Tibial nerve (tissue), 4 donors: ENCODE measurements around the gene TYRO3. TPM values are rescaled to one million over a fixed set of nuclear protein-coding genes. Genes with fewer than 3 reads are reported as not detected.

Experiments used
- DNase-seq, 2 donors: peaks; one replicate each; pipeline ENCODE4 v3.0.0-alpha.2; 2019; ENCODE audit warnings: low spot score in 2 of 2
- H3K27ac ChIP-seq, 4 donors: fragments of 200-600 bp; sonication (generic) in 3 of 4; one replicate each; pipeline ENCODE4 v1.5.1; 2017 to 2019; ENCODE audit warnings: mild to moderate bottlenecking in 1 of 4
- H3K27me3 ChIP-seq, 2 donors: fragments of 200-600 bp; sonication (generic) in 1 of 2; one replicate each; pipeline versions ENCODE4 v1.5.1 to v1.6.0; 2017 to 2019
- H3K36me3 ChIP-seq, 3 donors: fragments of 200-600 bp; sonication (generic); one replicate each; pipeline ENCODE4 v1.5.1; 2018 to 2019
- H3K4me1 ChIP-seq, 4 donors: fragments of 200-600 bp; sonication (generic) in 3 of 4; one replicate each; pipeline ENCODE4 v1.5.1; 2017 to 2019
- H3K4me3 ChIP-seq, 4 donors: fragments of 200-600 bp; sonication (generic) in 3 of 4; one replicate each; pipeline ENCODE4 v1.5.1; 2017 to 2019; ENCODE audit warnings: mild to moderate bottlenecking in 1 of 4, moderate library complexity in 1 of 4
- H3K9me3 ChIP-seq, 4 donors: fragments of 200-600 bp; sonication (generic) in 3 of 4; one replicate each; pipeline ENCODE4 v1.5.1; 2017 to 2019
- CTCF ChIP-seq, 5 experiments: fragments of 200-600 bp in 3 of 5; fragments of 450-650 bp in 2 of 5; sonication (generic) in 3 of 5; IDR thresholded peaks; one replicate each; pipeline ENCODE4 v1.5.1; 2016 to 2019; ENCODE audit warnings: antibody characterized with exemption in 5 of 5, mild to moderate bottlenecking in 3 of 5, moderate library complexity in 2 of 5
- EP300 ChIP-seq, 2 donors: sonication (generic); formaldehyde crosslinking; IDR thresholded peaks; one replicate each; pipeline ENCODE4 v1.6.1; 2017; ENCODE audit warnings: antibody characterized with exemption in 2 of 2, mild to moderate bottlenecking in 1 of 2
- POLR2A ChIP-seq, 2 donors: fragments of 450-650 bp; IDR thresholded peaks; one replicate each; pipeline ENCODE4 v1.6.1; 2017; ENCODE audit warnings: antibody characterized with exemption in 2 of 2, mild to moderate bottlenecking in 2 of 2, moderate library complexity in 2 of 2
- WGBS, 2 donors: methylation state at CpG; one replicate each; pipeline ENCODE4 v1.1.5; 2018; 5-methylcytosine and 5-hydroxymethylcytosine counted together
- total RNA-seq, 4 donors: library from RNA; depleted of rRNA; stranded (reverse); fragments of >200 nt; gene quantifications; one replicate each; pipeline ENCODE4 v1.1.0, GENCODE V29; 2016

Gene TYRO3
- total RNA-seq, 4 donors from 2014 or later = 21.0 to 28.5 (median 23.9) TPM

- Histone ChIP-seq H3K9me3 (no peaks in the 10 kb centered on the region), H3K4me3 (no peak overlapping the region), H3K36me3 (peaks cover 0 to 21% (median 0%) of the 10 kb centered on the region in 3 donors), H3K4me1 (peaks cover 0 to 69% (median 19%) of the 10 kb centered on the region in 4 donors), H3K27ac (peak overlapping the region in 3 of 4 donors; percentile 19 to 88 (median 79)), H3K27me3 (no peaks in the 10 kb centered on the region)
- TF ChIP-seq EP300 (IDR thresholded peaks at IDR 0.05) (no peak), POLR2A (IDR thresholded peaks at IDR 0.05) (no peak), CTCF (IDR thresholded peaks at IDR 0.05) (no peak)
- DNase-seq = no peak
- 49 to 51% methylated on average over 5 of the region's 5 CpGs for WGBS, 2 donors
Observed at GRCh38 chr15:41562244-41562643, 3.2 kb downstream of the TYRO3 start.

GRCh38 chr15:41562784-41563198 is 3.8 kb downstream of the TYRO3 start:
- no peaks in the 10 kb centered on the region for H3K9me3 ChIP-seq
- no peak overlapping the region for H3K4me3 ChIP-seq
- H3K36me3 ChIP-seq = peaks cover 0 to 23% (median 0%) of the 10 kb centered on the region in 3 donors
- H3K4me1 ChIP-seq = peaks cover 0 to 69% (median 18%) of the 10 kb centered on the region in 4 donors
- WGBS, 2 donors = 40 to 63% methylated on average over 4 of the region's 4 CpGs
- peak overlapping the region in 2 of 4 donors; percentile 79 to 88 for H3K27ac ChIP-seq
- no peak for DNase-seq
- TF ChIP-seq POLR2A (IDR thresholded peaks at IDR 0.05) = no peak
- no peak for TF ChIP-seq CTCF (IDR thresholded peaks at IDR 0.05)
- H3K27me3 ChIP-seq = no peaks in the 10 kb centered on the region

- no peak overlapping the region for H3K4me3 ChIP-seq
- H3K27me3 ChIP-seq = no peaks in the 10 kb centered on the region
- DNase-seq = no peak
- 23 to 28% methylated on average over 6 to 7 of the region's 7 CpGs for WGBS, 2 donors
- TF ChIP-seq EP300 (IDR thresholded peaks at IDR 0.05) = peak in 1 of 2 donors; percentile 21
- no peak for TF ChIP-seq POLR2A (IDR thresholded peaks at IDR 0.05)
- H3K4me1 ChIP-seq = peaks cover 0 to 74% (median 14%) of the 10 kb centered on the region in 4 donors
- no peaks in the 10 kb centered on the region for H3K9me3 ChIP-seq
- H3K27ac ChIP-seq = peak overlapping the region in 1 of 4 donors; percentile 41
- peaks cover 0 to 24% (median 0%) of the 10 kb centered on the region in 3 donors for H3K36me3 ChIP-seq
Observed at GRCh38 chr15:41564286-41564959, 5.4 kb downstream of the TYRO3 start.

- DNase-seq = no peak
- WGBS, 2 donors = 76 to 86% methylated on average over 8 of the region's 8 CpGs
Observed at GRCh38 chr15:41564960-41565502, 6.0 kb downstream of the TYRO3 start.

GRCh38 chr15:41565702-41566101 is 6.7 kb downstream of the TYRO3 start:
- H3K27me3 ChIP-seq = no peaks in the 10 kb centered on the region
- peaks cover 0 to 36% (median 0%) of the 10 kb centered on the region in 3 donors for H3K36me3 ChIP-seq
- TF ChIP-seq EP300 (IDR thresholded peaks at IDR 0.05) (no peak), CTCF (IDR thresholded peaks at IDR 0.05) (no peak), POLR2A (IDR thresholded peaks at IDR 0.05) (no peak)
- H3K4me1 ChIP-seq = peaks cover 0 to 62% (median 11%) of the 10 kb centered on the region in 4 donors
- WGBS, 2 donors = 64 to 85% methylated on average over 2 to 3 of the region's 3 CpGs
- DNase-seq = no peak
- H3K4me3 ChIP-seq = no peak overlapping the region
- no peak overlapping the region for H3K27ac ChIP-seq
- H3K9me3 ChIP-seq = no peaks in the 10 kb centered on the region

More at GRCh38 chr15:41564960-41565502, 6.0 kb downstream of the TYRO3 start:
- TF ChIP-seq CTCF (IDR thresholded peaks at IDR 0.05) (no peak), EP300 (IDR thresholded peaks at IDR 0.05) (no peak), POLR2A (IDR thresholded peaks at IDR 0.05) (no peak)
- H3K4me1 ChIP-seq = peaks cover 0 to 68% (median 11%) of the 10 kb centered on the region in 4 donors
- H3K4me3 ChIP-seq = no peak overlapping the region
- peak overlapping the region in 2 of 4 donors; percentile 16 to 41 for H3K27ac ChIP-seq
- no peaks in the 10 kb centered on the region for H3K9me3 ChIP-seq
- H3K36me3 ChIP-seq = peaks cover 0 to 30% (median 0%) of the 10 kb centered on the region in 3 donors
- H3K27me3 ChIP-seq = no peaks in the 10 kb centered on the region
